Sigmoid colon (tissue), 7 donors: ENCODE results near the gene MTMR3. TPM values are rescaled to one million over a fixed set of nuclear protein-coding genes. Genes with fewer than 3 reads are reported as not detected.
A peak's percentile ranks its signal among the peaks of the same experiment; 100 is the strongest.

Source experiments
- DNase-seq: peaks from one replicate; pipeline ENCODE4 v3.0.0-alpha.2; 2019
- H3K27ac ChIP-seq, 4 donors: fragments of 200-600 bp; sonication (generic); one replicate each; pipeline ENCODE4 v1.5.1; 2016 to 2019; ENCODE audit warnings: mild to moderate bottlenecking in 1 of 4
- H3K27me3 ChIP-seq, 3 donors: fragments of 200-600 bp; sonication (generic); one replicate each; pipeline ENCODE4 v1.5.1; 2019; ENCODE audit warnings: mild to moderate bottlenecking in 1 of 3
- H3K36me3 ChIP-seq, 4 donors: fragments of 200-600 bp; sonication (generic); one replicate each; pipeline ENCODE4 v1.5.1; 2016 to 2019
- H3K4me1 ChIP-seq, 4 donors: fragments of 200-600 bp; sonication (generic); one replicate each; pipeline ENCODE4 v1.5.1; 2017 to 2019
- H3K4me3 ChIP-seq, 4 donors: fragments of 200-600 bp; sonication (generic); one replicate each; pipeline ENCODE4 v1.5.1; 2017 to 2019; ENCODE audit warnings: mild to moderate bottlenecking in 2 of 4, moderate library complexity in 1 of 4
- H3K9me3 ChIP-seq, 4 donors: fragments of 200-600 bp in 3 of 4; sonication (generic) in 3 of 4; one replicate each; pipeline versions ENCODE4 v1.5.1 to v1.6.1; 2013 to 2019
- CTCF ChIP-seq, 4 experiments: fragments of 450-650 bp in 3 of 4; fragments of 200-600 bp in 1 of 4; IDR thresholded peaks; one replicate each; pipeline ENCODE4 v1.5.1; 2016 to 2019; ENCODE audit warnings: antibody characterized with exemption in 4 of 4, mild to moderate bottlenecking in 3 of 4, moderate library complexity in 2 of 4
- EP300 ChIP-seq, 4 donors: sonication (generic); formaldehyde crosslinking; IDR thresholded peaks; one replicate each; pipeline ENCODE4 v1.6.1; 2017; ENCODE audit warnings: antibody characterized with exemption in 4 of 4
- POLR2A ChIP-seq, 2 donors: fragments of 450-650 bp; IDR thresholded peaks; one replicate each; pipeline ENCODE4 v1.6.1; 2016; ENCODE audit warnings: antibody characterized with exemption in 2 of 2, mild to moderate bottlenecking in 2 of 2, moderate library complexity in 2 of 2
- POLR2AphosphoS5 ChIP-seq, 4 donors: sonication (generic); formaldehyde crosslinking; IDR thresholded peaks; one replicate each; pipeline ENCODE4 v1.6.1; 2017; ENCODE audit warnings: antibody characterized with exemption in 4 of 4
- WGBS, 2 donors: extraction: QIAGEN DNeasy Blood & Tissue Kit; methylation state at CpG; one replicate each; pipeline ENCODE4 v1.1.7; 2013; 5-methylcytosine and 5-hydroxymethylcytosine counted together
- intact Hi-C: fragments of 100-400 bp; cut with DNase I; formaldehyde crosslinking; loops from one replicate; pipeline ENCODE4 v1.15.1; 2023
- polyA plus RNA-seq, 3 donors: library from polyadenylated mRNA; stranded (reverse); fragments of 200-250 nt; gene quantifications; one replicate each; pipeline ENCODE4 v1.2.3, GENCODE V29; 2013
- total RNA-seq, 4 donors: library from RNA; depleted of rRNA; stranded (reverse); fragments of >200 nt; gene quantifications; one replicate each; pipeline ENCODE4 v1.1.0, GENCODE V29; 2016
- donor health status: healthy with polysubstance abuse.
- donor health status: Bipolar disorder and iron deficiency.
- donor health status: healthy.

MTMR3 gene
- total and polyA plus RNA-seq, 7 donors, result 6.6 to 52.3 (median 40.7) TPM

- Histone ChIP-seq H3K4me1 (peaks cover 0 to 46% (median 39%) of the 10 kb centered on the region in 4 donors), H3K27me3 (no peaks in the 10 kb centered on the region), H3K36me3 (no peaks in the 10 kb centered on the region), H3K9me3 (no peaks in the 10 kb centered on the region), H3K4me3 (peak overlapping the region; percentile 98 to 100 (median 98)), H3K27ac (peak overlapping the region; percentile 94 to 99 (median 96))
- intact Hi-C loops, result loop anchor here (2.0 kb wide), 1 partner anchor 45 kb away; the partner anchor contains the start of gene ASCC2
- DNase-seq, result no peak
- TF ChIP-seq POLR2AphosphoS5 (IDR thresholded peaks at IDR 0.05) (no peak), POLR2A (IDR thresholded peaks at IDR 0.05) (no peak)
- 0 to 1% methylated on average over 14 of the region's 14 CpGs for WGBS, 2 donors
These were observed 762 bp downstream of the MTMR3 start for GRCh38 chr22:29883775-29884097.

GRCh38 chr22:29885610-29886009 is 2.6 kb downstream of the MTMR3 start:
- no peaks in the 10 kb centered on the region for H3K36me3 ChIP-seq
- H3K9me3 ChIP-seq, result no peaks in the 10 kb centered on the region
- intact Hi-C loops, result loop anchor here (2.0 kb wide), 1 partner anchor 119 kb away; no protein-coding TSS in a partner anchor
- H3K27me3 ChIP-seq, result no peaks in the 10 kb centered on the region
- TF ChIP-seq POLR2A (IDR thresholded peaks at IDR 0.05) (no peak), POLR2AphosphoS5 (IDR thresholded peaks at IDR 0.05) (no peak), EP300 (IDR thresholded peaks at IDR 0.05) (no peak), CTCF (IDR thresholded peaks at IDR 0.05) (no peak)
- WGBS, 2 donors, result 58 to 75% methylated on average over 4 of the region's 4 CpGs
- peaks cover 0 to 56% (median 43%) of the 10 kb centered on the region in 4 donors for H3K4me1 ChIP-seq
- no peak overlapping the region for H3K27ac ChIP-seq
- H3K4me3 ChIP-seq, result no peak overlapping the region
- DNase-seq, result no peak

DNA sequence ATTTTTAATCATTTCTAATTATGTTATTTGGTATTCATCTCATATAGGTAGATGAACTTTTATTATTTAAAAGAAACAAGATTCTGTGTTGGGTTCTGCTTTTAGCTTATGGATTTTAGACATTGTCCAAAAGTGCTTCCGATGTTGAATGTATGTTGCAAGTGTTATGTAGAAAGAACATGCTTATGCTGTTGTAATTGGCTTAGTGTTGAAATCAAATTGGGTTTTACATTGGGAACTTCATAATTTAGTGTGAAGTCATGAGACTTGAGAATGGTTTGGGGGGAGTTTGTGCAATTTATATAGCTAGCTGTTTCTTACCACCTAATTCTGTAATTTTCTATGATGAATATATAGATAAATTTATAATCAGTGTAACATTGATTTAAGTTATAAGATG is 3.6 kb downstream of the MTMR3 start:
- Histone ChIP-seq H3K36me3 (no peaks in the 10 kb centered on the region), H3K27ac (no peak overlapping the region), H3K4me3 (no peak overlapping the region), H3K9me3 (no peaks in the 10 kb centered on the region), H3K4me1 (peaks cover 0 to 56% (median 43%) of the 10 kb centered on the region in 4 donors), H3K27me3 (no peaks in the 10 kb centered on the region)
- intact Hi-C loops, result loop anchor here (2.0 kb wide), 1 partner anchor 118 kb away; no protein-coding TSS in a partner anchor
- 85 to 95% methylated on average over 1 of the region's 1 CpG for WGBS, 2 donors
- TF ChIP-seq CTCF (IDR thresholded peaks at IDR 0.05) (no peak), POLR2AphosphoS5 (IDR thresholded peaks at IDR 0.05) (no peak), EP300 (IDR thresholded peaks at IDR 0.05) (no peak), POLR2A (IDR thresholded peaks at IDR 0.05) (no peak)
- no peak for DNase-seq

GRCh38 chr22:29887358-29887757 is 4.4 kb downstream of the MTMR3 start:
- peaks cover 0 to 56% (median 48%) of the 10 kb centered on the region in 4 donors for H3K4me1 ChIP-seq
- no peak overlapping the region for H3K27ac ChIP-seq
- H3K27me3 ChIP-seq, result no peaks in the 10 kb centered on the region
- H3K4me3 ChIP-seq, result no peak overlapping the region
- DNase-seq, result no peak
- H3K9me3 ChIP-seq, result no peaks in the 10 kb centered on the region
- intact Hi-C loops, result loop anchor here (2.0 kb wide), 1 partner anchor 117 kb away; no protein-coding TSS in a partner anchor
- WGBS, 2 donors, result 85 to 88% methylated on average over 2 of the region's 2 CpGs
- no peaks in the 10 kb centered on the region for H3K36me3 ChIP-seq
- TF ChIP-seq POLR2A (IDR thresholded peaks at IDR 0.05) (no peak), EP300 (IDR thresholded peaks at IDR 0.05) (no peak), POLR2AphosphoS5 (IDR thresholded peaks at IDR 0.05) (no peak), CTCF (IDR thresholded peaks at IDR 0.05) (no peak)

- Histone ChIP-seq H3K27ac (no peak overlapping the region), H3K27me3 (no peaks in the 10 kb centered on the region), H3K4me3 (no peak overlapping the region), H3K36me3 (no peaks in the 10 kb centered on the region), H3K4me1 (peaks cover 0 to 48% (median 45%) of the 10 kb centered on the region in 4 donors), H3K9me3 (no peaks in the 10 kb centered on the region)
- intact Hi-C loops, result no loop called here
- DNase-seq, result no peak
- WGBS, 2 donors, result 93 to 94% methylated on average over 5 of the region's 5 CpGs
- no peak for TF ChIP-seq EP300 (IDR thresholded peaks at IDR 0.05)
- TF ChIP-seq POLR2A (IDR thresholded peaks at IDR 0.05), result no peak
- TF ChIP-seq POLR2AphosphoS5 (IDR thresholded peaks at IDR 0.05), result no peak
- no peak for TF ChIP-seq CTCF (IDR thresholded peaks at IDR 0.05)
These were observed 7.8 kb downstream of the MTMR3 start for GRCh38 chr22:29890760-29891159.
